HCT116 (cell line): Measurements from ENCODE around the gene VPS35L.

Experiments
- CBX3 ChIP-seq: IDR thresholded peaks from 2 replicates; pipeline ENCODE4 v1.6.1; 2012; ENCODE audit warnings: low read depth
- CEBPB ChIP-seq: IDR thresholded peaks from 2 replicates; pipeline ENCODE4 v1.6.1; 2012; ENCODE audit warnings: low read depth
- EZH2 ChIP-seq: fragments of 200-600 bp; sonication (generic); IDR thresholded peaks from 2 replicates; pipeline ENCODE4 v1.6.1; 2017; ENCODE audit warnings: antibody characterized with exemption, mixed run types
- MAX ChIP-seq: IDR thresholded peaks from 2 replicates; pipeline ENCODE4 v1.6.1; 2012
- POLR2A ChIP-seq: IDR thresholded peaks from 2 replicates; pipeline ENCODE4 v1.7.0; 2011; ENCODE audit warnings: borderline replicate concordance; ENCODE audit not compliant: insufficient read depth, insufficient read length; ENCODE audit errors: extremely low read depth
- RAD21 ChIP-seq: IDR thresholded peaks from 2 replicates; pipeline ENCODE4 v1.6.1; 2012; ENCODE audit warnings: low read depth, mild to moderate bottlenecking
- REST ChIP-seq: IDR thresholded peaks from 2 replicates; pipeline ENCODE4 v1.6.1; 2012; ENCODE audit warnings: low read depth
- SIN3A ChIP-seq: IDR thresholded peaks from 2 replicates; pipeline ENCODE4 v1.6.1; 2012; ENCODE audit warnings: low read depth
- SP1 ChIP-seq: IDR thresholded peaks from 2 replicates; pipeline ENCODE4 v1.6.1; 2012; ENCODE audit warnings: low read depth
- SRF ChIP-seq: IDR thresholded peaks from 2 replicates; pipeline ENCODE4 v1.6.1; 2012; ENCODE audit warnings: low read depth
- YY1 ChIP-seq: IDR thresholded peaks from 2 replicates; pipeline ENCODE4 v1.6.1; 2011; ENCODE audit warnings: low read length, low read depth, moderate library complexity, mild to moderate bottlenecking; ENCODE audit not compliant: insufficient replicate concordance; ENCODE audit errors: extremely low read depth
- ZNF274 ChIP-seq: fragments of 200-500 bp; sonication (Bioruptor generic); IDR thresholded peaks from 2 replicates; pipeline ENCODE4 v1.6.1; 2014; ENCODE audit warnings: mild to moderate bottlenecking, low read depth, low read length, inconsistent platforms
- TF ChIP-seq, protein P1 (sequence below), 3 experiments: fragments of 200-600 bp in 1 of 3; sonication (generic) in 1 of 3; IDR thresholded peaks in 2 of 3; conservative IDR thresholded peaks in 1 of 3; 2 replicates each; pipeline ENCODE4 v1.5.1; 2012 to 2017; ENCODE audit warnings: low read depth in 2 of 3, low read length in 2 of 3, antibody characterized with exemption in 1 of 3, borderline replicate concordance in 1 of 3, control low read depth in 1 of 3, mild to moderate bottlenecking in 1 of 3, mixed read lengths in 1 of 3, mixed run types in 1 of 3, moderate library complexity in 1 of 3; ENCODE audit not compliant: insufficient read depth in 1 of 3
- TF ChIP-seq, protein P2 (sequence below): IDR thresholded peaks from 2 replicates; pipeline ENCODE4 v1.6.1; 2012

DNA sequence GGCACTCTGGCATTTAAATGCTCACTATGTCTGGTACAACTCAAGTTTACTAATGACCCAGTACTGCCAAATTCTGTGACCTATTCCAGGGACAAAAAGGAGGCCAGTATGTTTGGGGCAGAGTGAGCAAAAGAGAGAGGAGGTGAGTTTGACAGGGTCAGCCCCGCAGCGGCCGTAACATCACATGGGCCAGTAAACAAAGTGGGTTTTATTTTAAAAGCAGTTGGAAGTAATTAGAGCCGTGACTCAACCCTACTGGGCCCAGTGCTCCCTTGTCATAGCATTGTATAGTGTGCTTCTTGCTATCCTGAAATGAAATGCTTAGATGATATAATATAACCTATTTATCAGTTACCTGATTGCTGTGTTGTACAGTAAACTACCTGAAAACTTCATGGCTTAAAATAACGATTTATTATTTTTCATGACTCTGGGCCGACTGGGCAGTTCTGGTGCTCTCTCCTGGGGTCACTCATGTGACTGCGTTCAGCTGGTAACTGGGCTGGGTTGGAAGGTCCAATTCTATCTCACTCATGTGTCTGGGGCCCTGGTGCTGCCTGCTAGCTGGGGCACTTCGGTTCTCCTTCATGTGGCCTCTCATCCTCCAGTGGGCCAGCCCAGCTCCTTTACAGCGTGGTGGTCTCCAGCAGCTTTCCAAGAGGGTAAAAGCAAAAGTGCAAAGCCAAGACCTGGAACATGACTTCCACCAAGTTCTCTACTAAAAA lies 189.9 kb downstream of the VPS35L start:
- no peak for TF ChIP-seq EZH2
- TF ChIP-seq, protein P1, sequence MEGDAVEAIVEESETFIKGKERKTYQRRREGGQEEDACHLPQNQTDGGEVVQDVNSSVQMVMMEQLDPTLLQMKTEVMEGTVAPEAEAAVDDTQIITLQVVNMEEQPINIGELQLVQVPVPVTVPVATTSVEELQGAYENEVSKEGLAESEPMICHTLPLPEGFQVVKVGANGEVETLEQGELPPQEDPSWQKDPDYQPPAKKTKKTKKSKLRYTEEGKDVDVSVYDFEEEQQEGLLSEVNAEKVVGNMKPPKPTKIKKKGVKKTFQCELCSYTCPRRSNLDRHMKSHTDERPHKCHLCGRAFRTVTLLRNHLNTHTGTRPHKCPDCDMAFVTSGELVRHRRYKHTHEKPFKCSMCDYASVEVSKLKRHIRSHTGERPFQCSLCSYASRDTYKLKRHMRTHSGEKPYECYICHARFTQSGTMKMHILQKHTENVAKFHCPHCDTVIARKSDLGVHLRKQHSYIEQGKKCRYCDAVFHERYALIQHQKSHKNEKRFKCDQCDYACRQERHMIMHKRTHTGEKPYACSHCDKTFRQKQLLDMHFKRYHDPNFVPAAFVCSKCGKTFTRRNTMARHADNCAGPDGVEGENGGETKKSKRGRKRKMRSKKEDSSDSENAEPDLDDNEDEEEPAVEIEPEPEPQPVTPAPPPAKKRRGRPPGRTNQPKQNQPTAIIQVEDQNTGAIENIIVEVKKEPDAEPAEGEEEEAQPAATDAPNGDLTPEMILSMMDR (IDR thresholded peaks at IDR 0.05 in 2 of 3, conservative IDR thresholded peaks at IDR 0.05 in 1 of 3; ENCODE audit: borderline replicate concordance in 1 of 3, insufficient read depth in 1 of 3, low read depth in 2 of 3, low read length in 2 of 3), result no peak
- TF ChIP-seq RAD21, result no peak
- no peak for TF ChIP-seq MAX
- TF ChIP-seq CBX3, result no peak
- TF ChIP-seq SP1, result no peak
- TF ChIP-seq, protein P2, sequence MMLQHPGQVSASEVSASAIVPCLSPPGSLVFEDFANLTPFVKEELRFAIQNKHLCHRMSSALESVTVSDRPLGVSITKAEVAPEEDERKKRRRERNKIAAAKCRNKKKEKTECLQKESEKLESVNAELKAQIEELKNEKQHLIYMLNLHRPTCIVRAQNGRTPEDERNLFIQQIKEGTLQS, result no peak
- no peak for TF ChIP-seq REST
- TF ChIP-seq SRF, result no peak
- no peak for TF ChIP-seq SIN3A
- TF ChIP-seq CEBPB, result no peak
- TF ChIP-seq POLR2A, result no peak
- no peak for TF ChIP-seq YY1
- TF ChIP-seq ZNF274, result no peak
